H1 (cell line): Measurements from ENCODE around the gene CD44. TPM values are rescaled to one million over a fixed set of nuclear protein-coding genes. Genes with fewer than 3 reads are reported as not detected.

Experiments used
- CTCF ChIA-PET: fragments of 300-600 bp; sonication (Branson Sonifier 250); formaldehyde crosslinking; loops from one replicate; lab custom pipeline; 2021; ENCODE audit not compliant: partially characterized antibody; lab: Charles Lee
- POLR2A ChIA-PET: fragments of 300-600 bp; sonication (Branson Sonifier 250); formaldehyde crosslinking; loops from one replicate; lab custom pipeline; 2021; ENCODE audit warnings: inconsistent platforms; ENCODE audit not compliant: partially characterized antibody; lab: Charles Lee
- DNase-seq, 2 experiments: peaks; one replicate each; pipeline versions ENCODE4 v3.0.0 to v3.0.0-alpha.2; 2010 to 2022; ENCODE audit warnings: low spot score in 2 of 2, low read depth in 1 of 2, mixed read lengths in 1 of 2
- FAIRE-seq: peaks from 2 replicates; lab custom pipeline; 2011; peaks lifted over from hg19 to GRCh38; lab: Jason Lieb, UNC
- H2AFZ ChIP-seq: 2 replicates; pipeline ENCODE4 v1.8.1; 2012; ENCODE audit warnings: low read length, inconsistent platforms
- H2AK5ac ChIP-seq: 2 replicates; pipeline ENCODE4 v1.6.1; 2013; ENCODE audit warnings: low read depth, low read length
- H2BK120ac ChIP-seq: replicated peaks from 2 replicates; pipeline ENCODE3; 2013; ENCODE audit warnings: low read depth, low read length, inconsistent platforms
- H2BK12ac ChIP-seq: 2 replicates; pipeline ENCODE4 v1.6.1; 2013; ENCODE audit warnings: low read depth, low read length
- H2BK15ac ChIP-seq: 2 replicates; pipeline ENCODE4 v1.6.1; 2013; ENCODE audit warnings: low read length
- H2BK20ac ChIP-seq: 2 replicates; pipeline ENCODE4 v1.6.1; 2013; ENCODE audit warnings: low read length
- H2BK5ac ChIP-seq: 2 replicates; pipeline ENCODE4 v1.6.1; 2013; ENCODE audit warnings: low read depth, low read length
- H3K14ac ChIP-seq: 2 replicates; pipeline ENCODE4 v1.6.1; 2013; ENCODE audit warnings: inconsistent platforms; ENCODE audit not compliant: insufficient read length
- H3K18ac ChIP-seq: 2 replicates; pipeline ENCODE4 v1.6.1; 2013; ENCODE audit warnings: low read length; ENCODE audit errors: extremely low read depth
- H3K23ac ChIP-seq: 2 replicates; pipeline ENCODE4 v1.6.1; 2013; ENCODE audit warnings: inconsistent platforms; ENCODE audit not compliant: insufficient read length
- H3K23me2 ChIP-seq: 2 replicates; pipeline ENCODE4 v1.6.1; 2013; ENCODE audit warnings: low read depth, low read length
- H3K27ac ChIP-seq: 2 replicates; pipeline ENCODE4 v1.6.1; 2011; ENCODE audit warnings: low read depth, low read length, inconsistent platforms
- H3K27me3 ChIP-seq, 4 experiments: replicated peaks in 1 of 4; 1 replicate in 1 of 4; 2 replicates in 3 of 4; pipeline versions ENCODE4 v1.6.1 to v1.8.1; 2011 to 2013; ENCODE audit warnings: low read length in 3 of 4, mild to moderate bottlenecking in 3 of 4, inconsistent platforms in 2 of 4, mixed read lengths in 2 of 4, moderate library complexity in 1 of 4; ENCODE audit not compliant: control insufficient read depth in 3 of 4, insufficient read depth in 3 of 4; ENCODE audit errors: extremely low read depth in 1 of 4
- H3K36me3 ChIP-seq, 4 experiments: 2 replicates each; pipeline versions ENCODE4 v1.6.1 to v1.8.1; 2011 to 2013; ENCODE audit warnings: mild to moderate bottlenecking in 4 of 4, low read length in 3 of 4, moderate library complexity in 2 of 4, control low read depth in 1 of 4, inconsistent platforms in 1 of 4; ENCODE audit not compliant: insufficient read depth in 4 of 4, control insufficient read depth in 2 of 4
- H3K4ac ChIP-seq: replicated peaks from 2 replicates; pipeline ENCODE3; 2013; ENCODE audit warnings: low read length, low read depth, mixed read lengths, inconsistent platforms; ENCODE audit not compliant: insufficient read length
- H3K4me1 ChIP-seq, 4 experiments: replicated peaks in 1 of 4; 1 replicate in 1 of 4; 2 replicates in 3 of 4; pipeline versions ENCODE4 v1.6.1 to v1.8.1; 2011 to 2013; ENCODE audit warnings: low read length in 3 of 4, inconsistent platforms in 2 of 4, mixed read lengths in 1 of 4; ENCODE audit not compliant: insufficient read depth in 4 of 4, control insufficient read depth in 3 of 4
- H3K4me2 ChIP-seq, 2 experiments: 2 replicates each; pipeline versions ENCODE4 v1.6.1 to v1.8.1; 2011 to 2013; ENCODE audit warnings: low read depth in 2 of 2, low read length in 2 of 2, control low read depth in 1 of 2, inconsistent platforms in 1 of 2, mild to moderate bottlenecking in 1 of 2; ENCODE audit not compliant: insufficient read depth in 1 of 2
- H3K4me3 ChIP-seq, 4 experiments: fragments of 200-600, 300-600 bp in 1 of 4; sonication (generic), shearing (Covaris generic), sonication (Bioruptor Twin) in 1 of 4; 2 replicates each; pipeline versions ENCODE4 v1.5.1 to v1.8.1; 2011 to 2016; ENCODE audit warnings: low read length in 4 of 4, low read depth in 3 of 4, control low read depth in 2 of 4, inconsistent platforms in 2 of 4, mild to moderate bottlenecking in 2 of 4, mixed read lengths in 1 of 4, moderate library complexity in 1 of 4; ENCODE audit not compliant: insufficient read depth in 2 of 4; ENCODE audit errors: extremely low read depth in 1 of 4
- H3K56ac ChIP-seq: replicated peaks from 2 replicates; pipeline ENCODE3; 2013; ENCODE audit warnings: low read depth, mild to moderate bottlenecking, mixed read lengths, low read length, inconsistent platforms; ENCODE audit not compliant: insufficient read length
- H3K79me1 ChIP-seq: 2 replicates; pipeline ENCODE4 v1.6.1; 2013; ENCODE audit warnings: low read depth, low read length, control low read depth
- H3K79me2 ChIP-seq, 2 experiments: 2 replicates each; pipeline versions ENCODE4 v1.6.1 to v1.8.1; 2012 to 2013; ENCODE audit warnings: low read length in 2 of 2, mild to moderate bottlenecking in 2 of 2, inconsistent platforms in 1 of 2; ENCODE audit not compliant: insufficient read depth in 2 of 2, control insufficient read depth in 1 of 2
- H3K9ac ChIP-seq, 4 experiments: replicated peaks in 1 of 4; 1 replicate in 1 of 4; 2 replicates in 3 of 4; pipeline versions ENCODE4 v1.6.1 to v1.8.1; 2011 to 2013; ENCODE audit warnings: low read depth in 3 of 4, low read length in 3 of 4, control low read depth in 2 of 4, mild to moderate bottlenecking in 2 of 4, moderate library complexity in 2 of 4, inconsistent platforms in 1 of 4; ENCODE audit errors: extremely low read depth in 1 of 4
- H3K9me3 ChIP-seq, 2 experiments: 2 replicates each; pipeline versions ENCODE4 v1.6.1 to v1.8.1; 2012 to 2013; ENCODE audit warnings: mild to moderate bottlenecking in 2 of 2, moderate library complexity in 2 of 2, control low read depth in 1 of 2, inconsistent platforms in 1 of 2, low read depth in 1 of 2, low read length in 1 of 2, mixed read lengths in 1 of 2; ENCODE audit not compliant: insufficient read depth in 2 of 2
- H4K20me1 ChIP-seq, 2 experiments: replicated peaks in 1 of 2; 2 replicates each; pipeline versions ENCODE3 to v1.8.1; 2011 to 2013; ENCODE audit warnings: inconsistent platforms in 2 of 2, low read length in 2 of 2, mild to moderate bottlenecking in 1 of 2; ENCODE audit not compliant: insufficient read depth in 2 of 2, control insufficient read depth in 1 of 2
- H4K5ac ChIP-seq: 2 replicates; pipeline ENCODE4 v1.6.1; 2013; ENCODE audit warnings: low read length, low read depth, mixed read lengths, inconsistent platforms; ENCODE audit not compliant: insufficient read length
- H4K8ac ChIP-seq: 2 replicates; pipeline ENCODE4 v1.8.0; 2013; ENCODE audit warnings: mild to moderate bottlenecking, moderate library complexity, low read length, inconsistent platforms; ENCODE audit not compliant: insufficient read depth; ENCODE audit errors: extremely low read depth
- H4K91ac ChIP-seq: replicated peaks from 2 replicates; pipeline ENCODE3; 2013; ENCODE audit warnings: low read length, mixed read lengths, inconsistent platforms; ENCODE audit not compliant: insufficient read length
- BRCA1 ChIP-seq: IDR thresholded peaks from 2 replicates; pipeline ENCODE4 v1.6.1; 2012; ENCODE audit warnings: low read depth, low read length, improper control_type of control experiment
- CBX5 ChIP-seq: fragments of 300-800, 300-1000 bp; sonication (generic); IDR thresholded peaks from 2 replicates; pipeline ENCODE4 v1.7.1; 2016; ENCODE audit warnings: antibody characterized with exemption, low read length, low read depth
- CEBPB ChIP-seq: IDR thresholded peaks from 2 replicates; pipeline ENCODE4 v1.6.1; 2012; ENCODE audit warnings: low read depth, low read length
- CHD2 ChIP-seq: IDR thresholded peaks from 2 replicates; pipeline ENCODE4 v1.6.1; 2012; ENCODE audit warnings: low read length, improper control_type of control experiment
- CREB1 ChIP-seq: IDR thresholded peaks from 2 replicates; pipeline ENCODE4 v1.6.1; 2012; ENCODE audit warnings: inconsistent platforms
- EGR1 ChIP-seq: IDR thresholded peaks from 2 replicates; pipeline ENCODE4 v1.6.1; 2011; ENCODE audit warnings: low read depth, low read length, borderline replicate concordance
- GABPA ChIP-seq: IDR thresholded peaks from 2 replicates; pipeline ENCODE4 v1.6.1; 2011; ENCODE audit warnings: mild to moderate bottlenecking, low read length, moderate library complexity, borderline replicate concordance; ENCODE audit not compliant: insufficient read depth
- HDAC2 ChIP-seq, 2 experiments: fragments of 300-600 bp in 1 of 2; sonication (generic) in 1 of 2; IDR thresholded peaks; 2 replicates each; pipeline ENCODE4 v1.6.1; 2011 to 2012; ENCODE audit warnings: low read depth in 2 of 2, low read length in 2 of 2, mild to moderate bottlenecking in 2 of 2, moderate library complexity in 2 of 2, borderline replicate concordance in 1 of 2, inconsistent platforms in 1 of 2
- JUN ChIP-seq: IDR thresholded peaks from 2 replicates; pipeline ENCODE4 v1.6.1; 2011; ENCODE audit warnings: low read depth, mild to moderate bottlenecking, improper control_type of control experiment, low read length
- PHF8 ChIP-seq: fragments of 200-600 bp; sonication (generic); conservative IDR thresholded peaks from 2 replicates; pipeline ENCODE4 v1.7.1; 2012; ENCODE audit warnings: low read depth, mild to moderate bottlenecking, inconsistent platforms, low read length, moderate library complexity
- RFX5 ChIP-seq: IDR thresholded peaks from 2 replicates; pipeline ENCODE4 v1.6.1; 2011; ENCODE audit warnings: low read depth, low read length, improper control_type of control experiment, borderline replicate concordance
- RNF2 ChIP-seq: fragments of 200-900, 300-1000 bp; sonication (generic); IDR thresholded peaks from 2 replicates; pipeline ENCODE4 v1.7.1; 2016; ENCODE audit warnings: borderline replicate concordance, low read depth, mild to moderate bottlenecking, antibody characterized with exemption, low read length; ENCODE audit not compliant: poor library complexity, severe bottlenecking; ENCODE audit errors: missing control alignments
- TEAD4 ChIP-seq: IDR thresholded peaks from 2 replicates; pipeline ENCODE4 v1.6.1; 2012; ENCODE audit warnings: low read depth, low read length, inconsistent platforms, mixed read lengths
- WGBS, 2 experiments: shearing (Covaris generic) in 1 of 2; methylation state at CpG; one replicate each; pipeline versions ENCODE4 v1.1.6 to v1.1.7; 2013 to 2015; ENCODE audit warnings: low lambda C conversion rate in 2 of 2, mixed read lengths in 2 of 2, inconsistent platforms in 1 of 2, low coverage in 1 of 2, missing lambda C conversion rate in 1 of 2; ENCODE audit not compliant: insufficient replicate concordance in 2 of 2, insufficient coverage in 1 of 2, insufficient read length in 1 of 2; ENCODE audit errors: extremely low coverage in 1 of 2, missing lambda C conversion rate in 1 of 2; 5-methylcytosine and 5-hydroxymethylcytosine counted together
- polyA plus RNA-seq, 7 experiments: library from polyadenylated mRNA; depleted of rRNA in 3 of 7; stranded (reverse) in 5 of 7; unstranded in 2 of 7; fragments of >200 nt in 5 of 7; fragments of 200-250 nt in 2 of 7; gene quantifications; 1 replicate in 5 of 7; 2 replicates in 1 of 7; 4 replicates in 1 of 7; pipeline versions ENCODE4 v1.2.1 to v1.2.3, GENCODE V29; 2011 to 2013; ENCODE audit warnings: missing spikeins in 2 of 7, mixed read lengths in 2 of 7
- total RNA-seq: library from RNA; stranded (reverse); fragmentation: NEBNext Ultra II Directional; extraction: Animal tissue kit (Norgen Biotek cat#: 25700); gene quantifications from 2 replicates; pipeline ENCODE4 v1.2.1, GENCODE V29; 2021

Gene CD44
- total and polyA plus RNA-seq, 2 of the 8 experiments (the other 6 are each of a cell fraction or from before 2014, with no cell fraction given): 11.8 to 13.7 TPM

- Histone ChIP-seq H3K4me2 (no peak overlapping the region), H2AFZ (no peak overlapping the region), H2AK5ac (no peak overlapping the region), H3K9me3 (no peaks in the 10 kb centered on the region), H2BK15ac (no peak overlapping the region), H4K20me1 (no peaks in the 10 kb centered on the region), H2BK12ac (no peak overlapping the region), H3K79me2 (no peaks in the 10 kb centered on the region), H2BK20ac (no peak overlapping the region), H4K5ac (no peak overlapping the region), H3K27me3 (no peaks in the 10 kb centered on the region), H3K27ac (no peak overlapping the region), H3K79me1 (no peaks in the 10 kb centered on the region)
- 90% methylated on average over 7 of the region's 7 CpGs; no CpG with 5 or more reads in 1 of the 2 experiments for WGBS, 2 experiments
- POLR2A ChIA-PET: no interaction called here
- no peak for TF ChIP-seq CREB1
- no peak for TF ChIP-seq PHF8
- no peak for TF ChIP-seq CBX5
- no peak for TF ChIP-seq CHD2
- TF ChIP-seq EGR1: no peak
- TF ChIP-seq TEAD4: no peak
- TF ChIP-seq JUN: no peak
- no peak for TF ChIP-seq RFX5
- no peak for TF ChIP-seq BRCA1
- TF ChIP-seq GABPA: no peak
- TF ChIP-seq HDAC2 (IDR thresholded peaks at IDR 0.05; ENCODE audit: borderline replicate concordance in 1 of 2, low read depth in 2 of 2, low read length in 2 of 2): no peak
- TF ChIP-seq RNF2: no peak
- TF ChIP-seq CEBPB: no peak
- TF ChIP-seq, all 59 proteins: peak for 0
- peaks cover 1% of the 10 kb centered on the region; the same call in 1 of the 2 replicates for H3K23me2 ChIP-seq
- H2BK5ac ChIP-seq: no peak overlapping the region
- H3K56ac ChIP-seq: no peak overlapping the region
- H4K8ac ChIP-seq: no peak overlapping the region
- H3K14ac ChIP-seq: no peak overlapping the region
- H3K4ac ChIP-seq: no peak overlapping the region
- peaks cover 2 to 9% (median 6%) of the 10 kb centered on the region in 4 experiments; a peak in 5 of 7 replicates for H3K4me1 ChIP-seq
- H3K4me3 ChIP-seq: no peak overlapping the region
- DNase-seq (no peak), FAIRE-seq (no peak)
- H3K18ac ChIP-seq: no peak overlapping the region
- H4K91ac ChIP-seq: no peak overlapping the region
- no peaks in the 10 kb centered on the region for H3K36me3 ChIP-seq
- no peak overlapping the region for H3K23ac ChIP-seq
- H2BK120ac ChIP-seq: no peak overlapping the region
- CTCF ChIA-PET: interaction anchor here (0.6 to 1.7 kb wide), 3 partner anchors 9 to 89 kb away, joined by 4 to 5 read pairs (median 5); no protein-coding TSS in a partner anchor
- no peak overlapping the region for H3K9ac ChIP-seq
Measured at GRCh38 chr11:35160246-35160824, 21.4 kb downstream of the CD44 start.
